GM18505 (cell line): ENCODE data around the gene ZNF281.
"Not testable (repeated sequence)": the region's sequence is repeated elsewhere in the genome, so short reads cannot be mapped to it uniquely, and the experiment has no call there.

Experiments used
- ATAC-seq: cut with Tn5 transposase; IDR thresholded peaks from one replicate; pipeline ENCODE4 v1.9.1; 2021; ENCODE audit not compliant: unreplicated experiment
- POLR2A ChIP-seq: IDR thresholded peaks from 4 replicates; pipeline ENCODE4 v1.6.1; 2011; ENCODE audit warnings: borderline replicate concordance; ENCODE audit not compliant: insufficient read depth, insufficient read length; ENCODE audit errors: extremely low read depth

The ZNF281 gene

DNA sequence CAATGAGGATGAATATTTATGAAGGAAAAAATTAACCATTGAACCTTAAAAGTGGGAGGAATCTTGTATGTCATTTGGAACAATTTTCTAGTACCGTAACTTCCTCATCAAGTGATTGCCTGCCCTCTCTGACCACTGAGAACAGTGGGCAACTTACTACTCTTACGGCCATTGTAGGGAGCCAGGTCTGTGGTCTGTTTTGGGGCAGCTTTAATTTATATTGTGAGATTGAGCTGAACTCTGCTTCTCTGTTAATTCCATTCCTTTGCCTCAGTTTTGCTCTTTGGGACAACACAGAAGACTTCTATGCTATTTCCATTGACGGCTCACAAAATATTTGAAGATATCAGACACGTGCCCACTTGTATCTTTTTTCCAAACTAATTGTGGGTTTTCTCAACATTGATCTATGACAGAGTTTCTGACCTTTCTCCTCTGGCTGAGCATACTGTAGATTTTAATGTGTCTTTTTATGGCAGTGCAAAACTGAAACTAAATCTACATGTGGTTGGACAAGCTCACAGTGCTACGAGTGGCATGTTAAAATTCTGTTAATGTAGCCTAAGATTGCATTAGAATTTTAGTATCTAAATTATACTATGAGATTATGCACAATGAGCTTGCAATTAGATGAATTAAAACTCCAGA, 27.8 kb upstream of the ZNF281 start:
- no peak for TF ChIP-seq POLR2A
- ATAC-seq: no peak

- TF ChIP-seq POLR2A: no peak
- ATAC-seq: no peak
Observed at GRCh38 chr1:200437088-200437487, 27.3 kb upstream of the ZNF281 start.

- no peak for ATAC-seq
- no peak for TF ChIP-seq POLR2A
Observed at GRCh38 chr1:200436436-200436835, 26.6 kb upstream of the ZNF281 start.

GRCh38 chr1:200435200-200435780, 25.5 kb upstream of the ZNF281 start:
- TF ChIP-seq POLR2A: no peak
- ATAC-seq: no peak

DNA sequence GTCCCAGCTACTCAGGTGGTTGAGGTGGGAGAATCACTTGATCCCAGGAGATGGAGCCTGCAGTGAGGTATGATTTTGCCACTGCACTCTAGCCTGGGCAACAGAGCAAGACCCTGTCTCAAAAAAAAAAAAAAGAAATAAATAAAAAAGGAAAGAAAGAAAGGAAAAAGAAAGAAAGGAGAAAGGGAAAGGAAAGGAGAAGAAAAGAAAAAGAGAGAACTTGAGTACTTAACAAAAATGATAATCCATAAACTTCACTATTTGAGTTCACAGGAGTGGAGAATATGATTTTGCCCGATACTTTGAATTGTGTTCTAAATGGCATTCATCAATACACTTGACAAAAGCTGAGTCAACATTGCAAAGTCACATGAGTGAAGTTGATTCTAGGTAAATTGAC, 23.8 kb upstream of the ZNF281 start:
- ATAC-seq: no peak
- no peak for TF ChIP-seq POLR2A

- ATAC-seq: no peak
- TF ChIP-seq POLR2A: no peak
Observed at GRCh38 chr1:200432586-200432985, 22.8 kb upstream of the ZNF281 start.

- TF ChIP-seq POLR2A: no peak
- no peak for ATAC-seq
Observed at GRCh38 chr1:200429221-200429751, 19.4 kb upstream of the ZNF281 start.

GRCh38 chr1:200428482-200429205, 18.8 kb upstream of the ZNF281 start:
- ATAC-seq: no peak
- no peak for TF ChIP-seq POLR2A

DNA sequence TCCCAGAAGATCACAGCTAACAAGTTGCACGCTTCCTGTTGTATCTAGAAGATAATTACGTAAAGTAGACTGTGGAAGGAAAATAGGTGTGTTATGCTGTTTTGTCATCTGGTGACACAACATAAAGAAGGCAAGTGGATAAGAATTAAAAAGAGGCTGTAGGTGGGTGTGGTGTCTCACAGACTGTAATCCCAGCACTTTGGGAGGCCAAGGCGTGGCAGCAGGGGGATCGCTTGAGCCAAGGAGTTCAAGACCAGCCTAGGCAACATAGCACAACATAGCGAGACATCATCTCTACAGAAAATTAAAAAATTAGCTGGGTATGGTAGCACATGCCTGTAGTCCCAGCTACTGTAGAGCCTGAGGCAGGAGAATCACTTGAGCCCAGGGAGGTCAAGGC, 17.9 kb upstream of the ZNF281 start:
- no peak for ATAC-seq
- no peak for TF ChIP-seq POLR2A

DNA sequence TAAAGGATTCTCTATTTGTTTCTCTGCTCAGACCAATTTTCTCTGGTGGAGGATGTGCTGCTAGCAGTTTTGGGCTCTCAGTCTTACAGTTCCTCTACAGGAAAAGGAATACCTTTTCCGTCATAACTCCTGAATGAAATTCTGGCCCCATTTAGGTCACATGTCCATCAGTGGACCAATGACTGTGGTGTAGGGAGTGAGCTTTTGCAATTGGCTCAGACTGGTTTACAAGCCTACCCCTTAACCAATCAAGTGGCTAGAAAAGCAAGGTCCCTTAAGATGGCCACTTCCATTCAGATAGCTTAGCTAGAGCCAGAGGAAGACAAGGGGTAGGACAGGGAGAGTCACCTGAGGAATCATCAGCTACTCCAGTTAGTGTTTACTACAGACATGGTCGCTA, 16.4 kb upstream of the ZNF281 start:
- no peak for TF ChIP-seq POLR2A
- no peak for ATAC-seq

DNA sequence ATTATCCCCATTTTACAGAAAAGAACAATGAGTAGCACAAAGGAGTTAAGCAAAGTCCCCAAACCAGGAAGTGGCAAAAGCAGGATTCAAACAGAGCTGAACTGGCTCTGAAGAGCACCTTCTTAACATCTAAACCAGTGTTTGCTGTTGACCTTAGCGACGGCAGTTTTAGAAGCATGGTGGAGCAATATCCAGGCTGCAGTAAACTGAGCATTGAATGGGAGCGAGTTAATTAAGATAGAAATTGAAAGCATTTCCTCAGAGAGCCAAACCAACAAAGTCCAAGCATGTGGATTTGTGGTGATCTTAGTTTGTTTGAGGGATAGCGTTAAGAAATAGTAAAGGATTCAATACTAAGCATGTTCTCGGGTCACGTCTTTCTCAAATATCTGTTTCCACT, 13.4 kb upstream of the ZNF281 start:
- ATAC-seq: no peak
- no peak for TF ChIP-seq POLR2A

GRCh38 chr1:200422211-200422610, 12.4 kb upstream of the ZNF281 start:
- TF ChIP-seq POLR2A: no peak
- ATAC-seq: no peak

DNA sequence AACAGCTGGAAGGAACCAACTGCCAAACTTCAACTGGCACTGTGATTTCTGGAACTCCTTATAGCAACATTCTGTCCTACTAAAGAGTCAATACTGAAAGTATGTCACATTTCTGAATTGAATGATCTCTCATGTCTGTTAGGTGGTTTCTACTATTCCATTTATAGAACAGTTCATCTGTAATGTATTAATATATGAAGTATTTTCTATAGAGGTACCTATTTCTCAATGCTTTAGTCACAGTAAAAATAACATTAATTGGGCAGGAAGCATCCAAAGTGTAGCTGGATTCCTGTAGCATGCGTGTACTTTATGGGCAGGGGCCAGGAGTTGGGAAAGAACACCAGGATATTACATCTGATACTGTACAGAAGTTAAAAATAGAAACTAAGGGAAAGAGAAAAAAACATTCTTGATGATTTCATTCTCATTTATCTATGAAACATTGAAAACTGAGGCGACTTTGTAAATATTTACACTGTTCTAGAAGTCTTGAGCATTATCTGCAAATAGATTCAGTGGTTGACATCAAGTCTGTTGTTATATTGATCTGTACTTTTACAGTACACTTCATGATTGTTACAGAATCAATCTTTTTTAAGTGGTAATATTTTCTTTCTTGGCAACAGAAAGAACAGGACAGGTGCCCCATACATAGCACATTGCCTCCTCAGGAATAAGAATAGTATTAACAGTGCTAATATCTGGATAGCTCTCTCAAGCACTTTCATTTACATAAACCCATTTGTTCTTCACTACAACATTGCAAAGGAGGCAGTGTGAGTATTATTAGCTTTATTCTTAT, 6.2 kb upstream of the ZNF281 start:
- TF ChIP-seq POLR2A: no peak
- peak; percentile 54 for ATAC-seq

DNA sequence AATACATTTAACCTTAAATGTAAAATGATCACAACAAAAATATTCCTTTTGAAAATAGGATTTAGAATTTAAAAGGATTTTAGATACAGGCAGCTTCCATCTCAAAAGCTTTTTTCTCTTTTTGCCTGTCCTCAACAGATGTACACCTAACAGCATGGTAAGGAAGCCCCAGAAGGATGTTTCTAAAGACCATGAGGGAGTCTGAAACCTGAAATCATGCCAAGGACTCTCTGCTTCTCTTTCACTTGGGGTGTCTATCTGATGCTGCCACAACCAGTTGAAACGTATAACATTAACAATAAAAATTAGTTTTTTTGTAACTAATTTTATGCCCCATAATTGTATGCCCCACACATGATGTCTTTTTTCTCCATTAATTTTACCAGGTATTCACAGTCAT, 5.4 kb upstream of the ZNF281 start:
- no peak for TF ChIP-seq POLR2A
- no peak for ATAC-seq

- no peak for ATAC-seq
Observed at GRCh38 chr1:200414657-200415056, 4.8 kb upstream of the ZNF281 start.

GRCh38 chr1:200413766-200414165, 3.9 kb upstream of the ZNF281 start:
- ATAC-seq: not testable (repeated sequence)

More at GRCh38 chr1:200414657-200415056, 4.8 kb upstream of the ZNF281 start:
- TF ChIP-seq POLR2A: no peak
